HuH-7 (cell line): Measurements from ENCODE around the gene TPCN1.

ENCODE experiments used
- DNase-seq: peaks from one replicate; pipeline ENCODE4 v3.0.0; 2011; ENCODE audit warnings: low spot score

The TPCN1 gene

DNA sequence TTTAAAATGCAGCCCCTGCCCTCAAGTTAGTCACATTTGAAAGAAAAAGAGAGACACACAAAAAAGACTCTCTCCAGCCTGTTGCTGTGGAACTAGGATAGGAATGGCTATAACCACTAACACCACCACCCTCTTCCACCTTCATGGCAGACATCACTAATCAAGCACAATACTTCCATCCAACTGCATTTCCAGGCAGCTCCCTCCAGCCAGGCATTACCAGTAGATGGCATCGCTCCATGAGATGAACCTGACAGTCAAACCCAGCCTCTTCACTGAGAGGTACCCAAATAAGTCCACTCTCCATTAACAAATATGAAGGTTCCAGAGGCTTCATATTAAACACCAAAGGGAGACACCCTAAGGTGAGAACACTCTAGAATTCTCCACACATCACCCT lies 89.2 kb downstream of the TPCN1 start:
- no peak for DNase-seq

DNA sequence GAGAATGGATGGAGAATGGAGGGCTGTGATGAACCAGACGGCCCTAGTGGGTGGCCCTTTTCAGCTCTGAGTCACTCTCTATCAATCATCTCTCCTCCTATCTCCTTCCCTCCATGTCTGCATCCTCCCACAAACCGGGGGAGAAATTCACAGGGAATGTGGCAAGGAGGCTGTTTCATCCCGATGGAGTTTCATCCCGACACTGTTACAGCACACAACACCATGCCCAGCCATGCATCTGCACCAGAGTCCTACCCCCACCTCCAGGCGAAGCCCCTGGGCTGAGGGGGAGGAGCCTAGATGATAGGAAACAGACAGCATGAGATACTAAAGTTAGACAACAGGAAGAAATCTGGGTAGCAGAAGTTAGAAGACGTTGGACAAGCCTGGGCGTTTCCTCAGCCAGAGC lies 92.9 kb downstream of the TPCN1 start:
- no peak for DNase-seq

DNA sequence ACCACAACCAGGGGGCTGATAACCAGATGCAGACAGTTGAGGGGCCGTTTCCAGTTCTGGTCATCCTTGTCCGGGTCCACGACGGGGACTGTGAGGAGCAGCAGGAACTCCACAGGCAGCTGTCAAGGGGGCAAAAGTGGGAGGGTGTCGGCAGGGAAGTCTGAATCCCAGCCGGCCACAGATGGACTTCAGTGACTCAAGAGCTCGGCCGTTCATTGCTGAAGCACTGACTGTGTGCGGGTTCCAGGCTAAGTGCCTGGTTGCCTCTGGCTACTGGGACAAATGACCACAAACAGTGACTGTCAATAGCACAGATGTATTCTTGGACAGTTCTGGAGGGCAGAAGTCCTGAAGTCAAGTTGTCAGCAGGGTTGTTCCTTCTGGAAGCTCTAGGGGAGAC lies 94.1 kb downstream of the TPCN1 start:
- DNase-seq: no peak

DNA sequence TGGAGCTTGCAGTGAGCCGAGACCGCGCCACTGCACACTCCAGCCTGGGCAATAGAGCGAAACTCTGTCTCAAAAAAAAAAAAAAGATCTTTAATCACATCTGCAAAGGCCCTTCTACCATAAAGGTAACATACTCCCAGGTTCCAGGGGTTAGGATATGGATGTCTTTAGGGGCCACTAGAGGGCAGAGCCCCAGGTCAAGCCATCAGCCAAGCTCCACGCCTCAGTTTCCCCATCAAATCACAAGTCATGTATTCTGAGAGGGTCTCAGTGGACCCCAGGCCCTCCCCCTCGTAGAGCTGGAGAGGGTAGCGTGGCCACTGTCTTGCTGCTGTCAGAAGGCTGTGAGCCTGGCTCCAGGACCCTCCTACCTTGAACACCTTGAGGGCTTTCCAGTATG lies 94.9 kb downstream of the TPCN1 start:
- no peak for DNase-seq

DNA sequence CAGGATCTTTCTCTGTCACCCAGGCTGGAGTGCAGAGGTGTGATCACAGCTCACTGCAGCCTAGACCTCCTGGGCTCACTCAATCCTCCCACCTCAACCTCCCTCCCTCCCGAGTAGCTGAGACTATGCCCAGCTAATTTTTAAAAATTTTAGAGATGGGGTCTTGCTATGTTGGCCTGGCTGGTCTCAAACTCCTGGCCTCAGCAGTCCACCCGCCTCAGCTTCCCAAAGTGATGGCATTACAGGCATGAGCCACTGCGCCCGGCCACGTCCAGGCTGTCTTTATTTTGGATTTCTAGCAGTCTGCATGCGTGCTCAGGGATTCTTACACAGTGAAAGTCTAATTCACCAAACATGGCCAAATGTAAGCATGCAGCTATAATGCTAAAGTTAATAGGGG lies 95.9 kb downstream of the TPCN1 start:
- no peak for DNase-seq

DNA sequence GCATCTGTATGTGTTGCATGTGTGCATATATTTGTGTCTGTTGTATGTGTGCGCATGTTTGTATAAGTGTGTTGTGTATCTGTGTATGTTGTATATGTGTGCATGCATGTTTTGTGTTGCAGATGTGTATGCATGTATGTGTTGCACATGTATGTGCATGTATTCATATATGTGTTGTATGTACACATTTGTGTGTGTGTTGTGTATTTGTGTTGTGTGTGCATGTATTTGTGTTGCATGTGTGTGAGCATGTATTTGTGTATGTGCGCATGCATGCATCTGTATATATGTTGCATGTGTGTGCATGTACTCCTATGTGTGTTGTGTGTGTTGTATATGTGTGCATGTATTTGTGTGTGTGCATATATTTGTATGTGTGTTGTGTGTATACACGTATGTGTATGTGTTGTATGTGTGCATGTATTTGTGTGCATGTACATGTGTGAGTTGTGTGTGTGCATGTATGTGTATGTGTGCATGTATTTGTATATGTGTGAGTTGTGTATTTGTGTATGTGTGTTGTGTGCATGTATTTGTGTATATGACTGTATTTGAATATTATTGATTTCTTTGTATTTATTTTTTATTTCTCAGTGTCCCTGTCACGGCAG lies 96.9 kb downstream of the TPCN1 start:
- no peak for DNase-seq

DNA sequence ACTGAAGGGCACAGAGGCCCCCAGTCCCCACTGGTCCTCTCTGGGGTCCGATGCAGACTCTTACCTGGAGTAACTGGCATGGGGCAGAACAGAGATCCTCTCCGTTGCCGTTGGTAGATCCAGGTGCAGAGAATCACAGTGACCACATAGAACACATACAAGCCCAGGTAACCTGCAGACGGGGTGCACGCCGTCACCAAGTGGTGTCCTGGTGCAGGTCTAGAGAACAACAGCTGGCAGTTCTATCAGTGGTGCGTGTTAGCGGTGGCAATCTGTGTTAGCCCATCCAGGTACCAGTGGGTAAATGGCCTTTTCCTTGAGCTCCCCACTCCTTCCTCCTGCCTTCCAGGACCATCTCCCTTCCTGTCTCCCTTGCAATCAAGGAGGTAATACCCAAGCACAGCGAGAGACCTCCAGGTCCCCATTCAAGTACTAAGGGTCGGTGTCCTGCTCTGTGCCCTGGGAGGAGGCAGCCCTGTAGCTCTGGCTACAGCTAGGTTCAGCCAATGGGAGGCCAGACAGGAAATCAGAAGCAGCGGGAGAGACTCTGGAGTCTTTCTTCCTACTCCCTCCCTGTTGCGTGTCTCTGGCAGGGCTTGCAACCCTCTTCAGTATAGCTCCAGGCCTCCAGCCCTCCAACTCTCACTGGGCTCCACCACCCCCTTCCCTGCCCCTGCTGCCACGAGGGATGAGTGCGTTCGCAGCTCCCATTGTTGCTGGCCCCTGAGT lies 97.8 kb downstream of the TPCN1 start:
- no peak for DNase-seq

DNA sequence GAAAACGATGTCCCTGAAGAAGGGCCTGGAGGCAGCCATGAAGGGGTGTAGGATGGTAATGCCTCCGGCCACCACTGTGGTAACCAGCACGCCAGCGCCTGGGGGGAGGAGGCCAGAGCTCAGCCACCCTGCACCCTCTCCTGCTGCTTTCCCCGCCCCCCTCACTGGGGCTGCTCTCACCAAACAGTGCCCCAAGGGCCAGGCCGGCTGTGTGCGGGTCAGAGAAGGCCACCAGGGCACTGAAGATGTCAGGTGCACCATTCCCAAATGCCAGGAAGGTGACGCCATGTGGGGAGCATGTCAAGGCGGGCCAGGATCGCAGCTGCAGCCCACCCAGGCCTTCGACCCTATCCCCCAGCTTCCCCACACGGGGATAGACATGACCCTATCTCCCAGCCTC lies 99.1 kb downstream of the TPCN1 start:
- DNase-seq: no peak

DNA sequence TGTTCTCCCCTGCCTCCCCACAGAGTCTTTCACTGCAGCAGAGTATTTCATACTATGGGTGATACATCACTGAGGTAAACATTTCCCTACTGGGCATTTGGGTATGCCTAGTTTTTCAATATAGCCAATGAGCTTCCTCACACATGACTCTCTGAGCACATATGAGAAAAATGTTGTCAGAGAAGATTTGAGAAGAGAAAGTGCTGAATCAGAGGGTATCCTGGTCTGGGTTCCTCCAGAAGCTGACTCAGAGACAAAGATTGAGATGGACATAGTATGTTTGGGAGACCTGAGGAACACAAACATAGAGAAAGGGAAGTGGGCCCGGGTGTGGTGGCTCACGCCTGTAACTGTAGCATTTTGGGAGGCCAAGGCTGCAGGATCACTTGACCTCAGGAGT lies 101.1 kb downstream of the TPCN1 start:
- DNase-seq: no peak

DNA sequence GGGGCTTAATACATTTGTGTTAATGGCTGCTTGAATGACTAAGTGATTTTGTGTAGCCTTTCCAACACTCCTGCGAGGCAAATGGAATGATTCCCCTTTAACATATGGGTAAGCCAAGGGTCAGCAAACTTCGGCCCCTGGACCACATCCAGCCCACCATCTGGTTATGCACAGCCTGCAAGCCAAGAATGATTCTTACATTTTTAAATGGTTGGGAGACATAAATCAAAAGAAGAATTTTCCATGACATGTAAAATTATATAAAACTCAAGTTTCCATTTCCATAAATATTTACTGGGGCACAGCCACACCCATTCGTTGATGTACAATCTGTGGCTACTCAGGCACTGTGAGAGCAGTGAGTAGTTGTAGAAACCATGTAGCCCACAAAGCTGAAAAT lies 104.7 kb downstream of the TPCN1 start:
- DNase-seq: no peak

DNA sequence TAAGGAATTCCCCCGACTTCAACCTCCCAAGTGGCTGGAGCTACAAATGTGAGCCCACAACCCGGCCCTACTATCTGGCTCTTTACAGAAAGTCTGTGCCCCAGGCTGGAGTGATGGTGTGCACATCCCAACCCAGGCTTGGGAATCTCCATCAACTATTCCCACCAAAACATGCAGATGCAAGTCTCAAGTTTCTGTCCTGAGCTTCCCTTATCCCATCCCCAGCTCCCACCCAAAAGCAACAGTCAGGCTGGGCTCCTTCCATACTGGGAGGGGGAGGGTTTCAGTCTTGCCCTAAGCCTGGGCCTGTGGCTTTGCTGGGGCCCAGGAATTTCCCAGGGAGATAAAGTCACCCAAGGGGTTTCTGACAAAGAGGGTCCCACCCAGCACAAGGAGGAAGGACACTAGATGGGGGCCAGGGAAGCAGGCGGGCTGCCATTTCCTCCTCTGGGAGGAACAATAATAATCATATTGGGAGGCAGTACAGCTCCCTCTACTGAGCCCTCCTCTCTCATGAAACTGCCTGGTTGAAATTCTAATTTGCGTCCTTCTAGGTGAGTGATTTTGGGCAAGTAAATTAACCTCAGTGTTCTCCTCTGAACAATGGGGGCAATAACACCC lies 105.6 kb downstream of the TPCN1 start:
- no peak for DNase-seq

DNA sequence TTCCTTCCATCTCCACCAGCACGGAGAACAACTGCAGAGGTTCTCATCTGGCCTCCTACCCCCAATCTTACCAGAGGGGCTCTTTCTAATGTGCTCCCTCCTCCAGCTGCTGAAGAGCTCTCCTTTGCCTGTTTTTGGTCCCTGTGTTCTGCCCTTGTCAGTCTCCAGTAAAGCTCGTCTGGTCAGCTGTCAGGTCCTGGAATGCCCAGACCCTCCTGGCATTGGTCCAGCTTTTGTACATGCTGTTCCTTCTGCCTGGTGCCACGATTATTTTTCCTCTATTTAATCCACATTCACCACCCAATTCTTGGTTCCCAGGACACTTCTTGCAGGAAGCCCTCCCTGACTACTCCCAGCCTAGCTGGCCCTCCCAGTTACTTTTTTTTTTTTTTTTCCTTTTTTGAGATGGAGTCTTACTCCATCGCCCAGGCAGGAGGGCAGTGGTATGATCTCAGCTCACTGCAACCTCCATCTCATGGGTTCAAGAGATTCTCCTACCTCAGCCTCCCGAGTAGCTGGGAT lies 107.2 kb downstream of the TPCN1 start:
- DNase-seq: no peak

DNA sequence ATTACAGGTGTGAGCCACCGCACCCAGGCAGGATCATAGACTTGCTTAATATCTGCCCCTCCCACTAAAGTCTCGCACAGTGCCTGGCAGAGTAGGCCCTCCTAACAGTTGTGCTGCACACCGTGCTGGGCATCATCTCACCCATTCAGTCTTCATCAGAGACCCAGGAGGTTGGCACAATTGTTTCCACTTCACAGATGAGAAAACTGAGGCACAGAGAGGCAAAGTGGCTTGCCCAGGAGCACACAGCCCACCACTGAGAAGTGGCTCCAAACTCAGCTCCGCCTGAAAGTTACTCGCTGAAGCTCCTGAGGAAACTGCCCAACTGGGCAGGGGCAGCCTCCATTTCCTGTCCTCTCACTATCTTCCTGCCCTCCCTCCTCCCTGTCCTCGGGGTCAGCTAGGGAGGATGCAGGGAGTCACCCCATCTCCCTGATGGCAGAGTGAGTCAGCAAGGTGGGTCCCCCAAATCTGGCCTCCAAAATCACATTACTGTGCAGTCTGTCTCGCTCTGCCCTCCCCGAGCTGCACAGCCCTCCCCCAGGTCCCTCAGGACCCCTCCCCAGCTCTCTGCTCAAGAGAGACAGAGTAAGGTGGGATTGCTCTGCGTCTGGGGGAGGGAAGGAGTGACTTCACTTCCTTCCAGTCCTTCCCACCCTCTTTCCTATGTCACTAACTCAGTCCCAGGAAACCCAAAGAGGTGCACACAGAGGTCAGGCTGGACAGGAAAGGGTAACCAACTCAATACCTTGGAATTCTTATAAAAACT lies 107.9 kb downstream of the TPCN1 start:
- DNase-seq: no peak

DNA sequence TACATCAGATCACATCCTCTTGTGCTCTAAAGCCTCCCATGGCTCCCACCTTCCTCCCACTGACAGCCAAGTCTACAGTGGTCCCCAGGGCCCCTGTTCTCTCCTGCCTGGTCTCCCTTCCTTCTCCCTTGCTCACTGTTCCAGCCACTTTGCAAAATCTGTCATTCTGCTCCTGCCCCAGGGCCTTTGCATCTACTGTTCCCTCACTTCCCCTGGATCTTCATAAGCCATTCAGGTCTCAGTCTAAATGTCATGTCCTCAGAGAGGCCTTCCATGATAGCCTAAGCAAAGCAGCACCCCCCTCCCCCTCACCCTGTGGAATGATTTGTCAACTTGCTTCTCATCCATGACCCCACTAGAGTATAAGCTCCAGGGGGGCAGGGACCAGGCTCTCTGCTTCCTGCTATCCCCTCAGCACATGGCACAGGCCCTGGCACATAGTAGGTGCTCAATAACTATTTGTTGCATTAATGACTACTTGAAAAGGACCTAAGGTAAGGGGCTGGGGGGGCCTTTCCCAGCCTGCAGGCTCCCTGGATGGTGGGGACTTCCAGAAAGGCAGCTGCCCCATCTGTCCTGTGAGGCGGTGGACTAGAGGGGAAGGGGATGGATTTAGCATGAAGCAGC lies 108.6 kb downstream of the TPCN1 start:
- no peak for DNase-seq

DNA sequence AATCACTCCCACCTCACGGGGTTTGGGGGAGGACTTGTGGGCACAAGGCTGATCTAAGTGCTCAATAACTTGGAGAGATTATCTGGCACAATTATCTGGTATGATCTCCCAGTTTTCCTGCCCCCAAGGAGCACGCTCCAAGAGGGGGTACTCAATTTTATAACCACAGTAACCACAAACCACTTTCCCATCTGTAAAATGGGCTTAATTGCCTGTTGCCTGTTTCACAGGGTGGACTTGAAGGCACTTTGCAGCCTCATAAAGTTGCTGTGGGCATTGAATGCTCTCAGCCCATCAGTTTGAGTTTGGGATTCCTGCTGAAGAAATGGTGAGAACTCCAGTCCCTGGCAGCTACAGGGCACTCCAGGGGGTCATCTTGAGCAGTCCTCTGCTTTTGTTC lies 109.2 kb downstream of the TPCN1 start:
- DNase-seq: no peak

DNA sequence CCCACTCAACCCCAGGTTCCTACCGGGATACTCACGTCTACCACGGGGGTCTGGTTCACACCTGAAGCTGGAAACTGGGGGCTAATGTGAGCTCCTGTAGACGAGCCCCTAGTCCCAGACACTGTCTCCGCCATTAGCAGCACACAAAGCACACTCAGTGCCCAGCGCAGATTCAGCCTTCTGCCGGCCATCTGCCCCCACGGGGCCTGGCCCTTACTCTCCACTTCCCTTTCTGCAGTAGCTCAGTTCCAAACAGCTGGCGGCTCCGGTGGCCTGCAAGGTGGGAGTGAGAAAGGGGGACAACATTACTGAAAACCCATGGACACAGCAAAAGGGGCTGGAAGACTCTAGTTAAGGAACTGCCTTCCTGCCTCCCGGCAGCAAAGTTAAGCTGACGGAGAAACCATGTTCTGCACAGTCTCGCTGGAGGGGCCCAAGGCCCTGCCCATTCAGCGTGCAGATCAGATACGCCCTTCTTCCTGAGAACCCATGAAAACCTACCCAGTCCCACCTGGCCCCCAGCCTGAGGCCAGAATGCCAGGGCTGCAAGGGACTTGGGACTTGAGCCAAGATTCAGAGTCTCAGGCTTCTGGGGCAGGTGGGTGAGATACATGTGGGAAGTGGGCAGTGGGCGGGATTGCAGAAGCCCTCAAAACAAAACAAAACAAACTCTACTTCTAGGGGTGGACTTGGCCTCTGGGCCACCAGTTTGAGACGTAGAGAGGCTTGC lies 111.6 kb downstream of the TPCN1 start:
- no peak for DNase-seq

DNA sequence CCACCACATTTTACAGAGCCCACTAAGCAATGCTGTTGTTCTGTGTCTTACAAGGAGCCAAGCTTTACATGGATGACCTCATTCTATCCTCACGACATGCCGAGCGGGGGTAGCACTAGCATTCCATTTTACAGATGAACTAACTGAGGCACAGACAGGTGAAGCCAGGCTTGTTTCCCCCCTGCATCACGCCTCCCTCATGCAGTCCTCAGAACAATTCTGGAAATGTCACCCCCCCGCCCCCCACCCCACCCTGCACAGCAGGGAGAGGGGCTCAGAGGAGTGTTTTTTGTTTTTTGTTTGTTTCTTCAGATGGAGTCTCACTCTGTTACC lies 112.1 kb downstream of the TPCN1 start:
- no peak for DNase-seq

DNA sequence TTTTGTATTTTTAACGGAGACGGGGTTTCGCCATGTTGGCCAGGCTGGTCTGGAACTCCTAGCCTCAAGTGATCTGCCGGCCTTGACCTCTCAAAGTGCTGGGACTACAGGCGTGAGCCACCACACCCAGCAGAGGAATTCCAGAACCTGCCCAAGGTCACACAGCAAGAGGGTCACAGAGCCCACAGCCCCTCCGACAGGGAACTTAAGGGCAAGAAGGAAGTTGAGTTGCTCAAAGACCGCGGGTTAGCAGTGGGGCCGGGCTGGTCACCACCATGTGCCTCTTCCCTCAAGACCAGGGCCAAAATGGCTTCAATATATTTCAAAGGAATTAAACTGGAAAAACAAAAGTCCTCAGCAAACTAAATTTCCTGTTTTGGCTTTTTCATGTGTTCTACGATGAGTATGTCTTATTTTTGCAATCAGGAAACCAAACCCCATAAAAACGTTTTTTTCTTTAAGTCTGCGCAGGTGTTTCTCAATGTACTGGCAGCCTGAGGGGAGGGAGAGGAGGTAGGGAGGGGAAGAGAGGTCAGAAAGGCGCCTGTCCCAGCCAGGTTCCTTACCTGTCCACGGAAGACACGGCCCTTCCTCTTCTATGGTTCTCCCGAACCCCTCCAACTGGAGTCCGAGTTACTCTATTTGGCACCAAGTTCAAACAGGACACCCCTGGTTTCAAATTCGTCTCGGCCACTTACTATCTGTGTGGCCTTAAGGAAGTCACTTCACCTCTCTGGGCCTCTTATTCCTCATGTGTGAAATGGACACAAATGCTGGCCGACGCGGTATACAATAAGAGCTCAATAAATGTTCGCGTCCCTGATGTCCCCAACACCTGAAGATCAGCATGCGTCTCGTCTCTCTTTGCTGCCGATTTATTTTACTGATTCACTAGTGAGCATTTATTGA lies 112.9 kb downstream of the TPCN1 start:
- no peak for DNase-seq

DNA sequence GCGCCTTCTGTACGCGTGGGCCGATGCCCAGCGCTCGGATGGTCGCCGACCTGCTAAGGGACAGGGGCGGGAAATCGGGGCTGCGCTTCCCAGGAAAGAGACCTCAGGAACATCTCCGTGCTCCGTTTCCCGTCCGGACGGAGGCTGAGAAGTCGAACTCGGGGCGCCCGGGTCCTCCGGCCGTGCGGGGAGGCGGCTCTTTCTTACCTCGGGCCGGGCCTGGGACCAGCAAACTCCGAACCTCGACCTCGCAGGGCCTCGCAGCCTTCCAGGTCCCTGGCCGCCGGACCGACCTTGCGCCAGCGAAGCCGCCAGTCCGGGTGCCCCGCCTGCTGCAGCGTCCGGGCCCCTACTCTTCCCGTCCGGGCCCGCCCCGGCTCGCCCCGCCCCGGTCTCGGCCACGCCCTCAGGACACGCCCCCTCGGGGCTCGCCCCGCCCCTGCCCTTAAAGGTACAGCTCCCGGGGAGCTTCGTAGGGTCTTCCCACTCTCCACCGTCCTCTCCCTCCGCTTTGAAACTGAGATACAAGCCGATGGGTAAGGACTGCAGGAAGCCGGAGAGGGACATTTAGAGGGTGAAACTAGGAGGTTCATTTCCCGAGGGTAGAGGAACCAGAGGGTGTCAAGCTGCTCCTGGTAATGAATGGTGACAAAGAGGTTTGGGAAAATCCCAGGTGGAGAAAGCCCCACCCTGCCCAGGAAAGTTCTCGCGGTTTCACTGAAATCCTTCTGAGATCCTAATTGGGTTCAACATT lies 113.7 kb downstream of the TPCN1 start, which contains the start of gene SLC8B1:
Gene SLC8B1 (minus strand): TSS at position 324 of the 754 bp plus-strand sequence. CDS start 2,231 bp downstream, outside the sequence.
- peak; percentile 87 for DNase-seq

DNA sequence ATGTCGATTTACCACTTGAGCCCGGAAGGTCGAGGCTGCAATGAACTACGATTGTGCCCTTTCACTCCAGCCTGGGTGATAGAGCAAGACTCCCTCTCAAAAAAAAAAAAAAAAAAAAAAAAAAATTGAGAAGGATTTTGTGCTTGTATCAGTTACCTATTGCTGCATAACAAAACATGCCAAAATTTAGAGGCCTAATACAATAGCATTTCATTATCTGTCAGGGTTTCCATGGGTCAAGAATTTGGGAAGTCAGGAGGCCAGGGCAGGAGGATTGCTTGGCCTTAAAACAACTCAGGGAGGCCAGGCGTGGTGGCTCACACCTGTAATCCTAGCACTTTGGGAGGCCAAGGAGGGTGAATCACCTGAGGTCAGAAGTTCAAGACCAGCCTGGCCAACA lies 118.3 kb downstream of the TPCN1 start:
- no peak for DNase-seq
